ENCODE data around the gene SLC35G3.
"Not testable (repeated sequence)": the region's sequence is repeated elsewhere in the genome, so short reads cannot be mapped to it uniquely, and the experiment has no call there.

SLC35G3 gene

GRCh38 chr17:35184274-35184673, 9.9 kb downstream of the SLC35G3 start:
- no peak overlapping the region for H3K9ac ChIP-seq
- H3K4me2 ChIP-seq, result no peak overlapping the region
- H3K36me3 ChIP-seq, result no peaks in the 10 kb centered on the region
- H4K20me1 ChIP-seq, result no peaks in the 10 kb centered on the region
- H3K27ac ChIP-seq, result no peak overlapping the region
- no peaks in the 10 kb centered on the region for H3K4me1 ChIP-seq
- no peaks in the 10 kb centered on the region for H3K9me3 ChIP-seq
- no peak overlapping the region for H3K4me3 ChIP-seq
- TF ChIP-seq Cebpa-rat (IDR thresholded peaks at IDR 0.05), result no peak
- H3K27me3 ChIP-seq, result no peaks in the 10 kb centered on the region

- no peaks in the 10 kb centered on the region for H4K20me1 ChIP-seq
- no peak overlapping the region for H3K4me2 ChIP-seq
- no peaks in the 10 kb centered on the region for H3K4me1 ChIP-seq
- no peak for TF ChIP-seq Cebpa-rat (IDR thresholded peaks at IDR 0.05)
- H3K9me3 ChIP-seq, result no peaks in the 10 kb centered on the region
- no peaks in the 10 kb centered on the region for H3K36me3 ChIP-seq
- H3K9ac ChIP-seq, result no peak overlapping the region
- no peak overlapping the region for H3K4me3 ChIP-seq
- H3K27me3 ChIP-seq, result no peaks in the 10 kb centered on the region
- no peak overlapping the region for H3K27ac ChIP-seq
Measured at GRCh38 chr17:35183332-35183731, 10.9 kb downstream of the SLC35G3 start.

GRCh38 chr17:35179379-35179778, 14.8 kb downstream of the SLC35G3 start:
- H3K27ac ChIP-seq, H3K9ac ChIP-seq, H3K4me3 ChIP-seq, H3K4me2 ChIP-seq, H3K9me3 ChIP-seq, H3K27me3 ChIP-seq, H4K20me1 ChIP-seq, H3K36me3 ChIP-seq, H3K4me1 ChIP-seq: not testable (repeated sequence)

- Histone ChIP-seq H3K27ac (no peak overlapping the region), H3K9ac (no peak overlapping the region), H4K20me1 (no peaks in the 10 kb centered on the region), H3K4me3 (no peak overlapping the region), H3K4me1 (no peaks in the 10 kb centered on the region), H3K27me3 (no peaks in the 10 kb centered on the region), H3K9me3 (no peaks in the 10 kb centered on the region), H3K36me3 (no peaks in the 10 kb centered on the region), H3K4me2 (no peak overlapping the region)
- no peak for TF ChIP-seq Cebpa-rat (IDR thresholded peaks at IDR 0.05)
Measured at GRCh38 chr17:35176897-35177296, 17.3 kb downstream of the SLC35G3 start.

- H3K4me2 ChIP-seq, result no peak overlapping the region
- no peak for TF ChIP-seq Cebpa-rat (IDR thresholded peaks at IDR 0.05)
Measured at GRCh38 chr17:35175638-35176415, 18.4 kb downstream of the SLC35G3 start.

GRCh38 chr17:35174835-35175334, 19.3 kb downstream of the SLC35G3 start:
- Histone ChIP-seq H3K4me3 (no peak overlapping the region), H3K27ac (no peak overlapping the region), H3K27me3 (no peaks in the 10 kb centered on the region), H3K9me3 (no peaks in the 10 kb centered on the region), H3K36me3 (no peaks in the 10 kb centered on the region), H3K4me2 (no peak overlapping the region), H4K20me1 (no peaks in the 10 kb centered on the region), H3K9ac (no peak overlapping the region), H3K4me1 (no peaks in the 10 kb centered on the region)
- no peak for TF ChIP-seq Cebpa-rat (IDR thresholded peaks at IDR 0.05)

More at GRCh38 chr17:35175638-35176415, 18.4 kb downstream of the SLC35G3 start:
- Histone ChIP-seq H3K9me3 (no peaks in the 10 kb centered on the region), H3K27ac (no peak overlapping the region), H3K36me3 (no peaks in the 10 kb centered on the region), H3K9ac (no peak overlapping the region), H3K4me3 (no peak overlapping the region), H4K20me1 (no peaks in the 10 kb centered on the region), H3K4me1 (no peaks in the 10 kb centered on the region), H3K27me3 (no peaks in the 10 kb centered on the region)

- not testable (repeated sequence) for H3K4me3 ChIP-seq, H4K20me1 ChIP-seq, H3K4me2 ChIP-seq, H3K9me3 ChIP-seq, H3K27me3 ChIP-seq, H3K4me1 ChIP-seq, H3K27ac ChIP-seq, H3K9ac ChIP-seq, H3K36me3 ChIP-seq
Measured at GRCh38 chr17:35172321-35172720, 21.9 kb downstream of the SLC35G3 start.

GRCh38 chr17:35171834-35172233, 22.4 kb downstream of the SLC35G3 start:
- Histone ChIP-seq H3K27me3 (no peaks in the 10 kb centered on the region), H3K9ac (no peak overlapping the region), H3K9me3 (no peaks in the 10 kb centered on the region), H3K36me3 (no peaks in the 10 kb centered on the region), H3K4me1 (no peaks in the 10 kb centered on the region), H4K20me1 (no peaks in the 10 kb centered on the region), H3K4me3 (no peak overlapping the region), H3K27ac (no peak overlapping the region), H3K4me2 (no peak overlapping the region)
- TF ChIP-seq Cebpa-rat (IDR thresholded peaks at IDR 0.05), result no peak

GRCh38 chr17:35170968-35171771, 23.0 kb downstream of the SLC35G3 start:
- Histone ChIP-seq H3K4me2 (no peak overlapping the region), H3K9ac (no peak overlapping the region), H3K36me3 (no peaks in the 10 kb centered on the region), H3K9me3 (no peaks in the 10 kb centered on the region), H3K27ac (no peak overlapping the region), H3K4me1 (no peaks in the 10 kb centered on the region), H4K20me1 (no peaks in the 10 kb centered on the region), H3K4me3 (no peak overlapping the region), H3K27me3 (no peaks in the 10 kb centered on the region)
- no peak for TF ChIP-seq Cebpa-rat (IDR thresholded peaks at IDR 0.05)

- no peak overlapping the region for H3K4me2 ChIP-seq
- TF ChIP-seq Cebpa-rat (IDR thresholded peaks at IDR 0.05), result no peak
- no peaks in the 10 kb centered on the region for H3K9me3 ChIP-seq
- no peak overlapping the region for H3K9ac ChIP-seq
- no peaks in the 10 kb centered on the region for H4K20me1 ChIP-seq
- no peak overlapping the region for H3K4me3 ChIP-seq
- no peaks in the 10 kb centered on the region for H3K4me1 ChIP-seq
- H3K27ac ChIP-seq, result no peak overlapping the region
- H3K36me3 ChIP-seq, result no peaks in the 10 kb centered on the region
- no peaks in the 10 kb centered on the region for H3K27me3 ChIP-seq
Measured at GRCh38 chr17:35169835-35170363, 24.3 kb downstream of the SLC35G3 start.
